Thyroid gland (tissue), 4 donors: Measurements from ENCODE around the gene HLA-DMB. TPM values are rescaled to one million over a fixed set of nuclear protein-coding genes. Genes with fewer than 3 reads are reported as not detected.

Experiments used
- DNase-seq, 2 donors: peaks; one replicate each; pipeline ENCODE4 v3.0.0-alpha.2; 2019
- H3K27ac ChIP-seq, 3 donors: fragments of 200-600 bp; sonication (generic); 1 replicate in 2 of 3; 2 replicates in 1 of 3; pipeline ENCODE4 v1.5.1; 2016 to 2019; ENCODE audit warnings: mild to moderate bottlenecking in 1 of 3, moderate library complexity in 1 of 3
- H3K27me3 ChIP-seq: fragments of 200-600 bp; sonication (generic); one replicate; pipeline ENCODE4 v1.5.1; 2019
- H3K36me3 ChIP-seq, 2 donors: fragments of 200-600 bp; sonication (generic); one replicate each; pipeline ENCODE4 v1.5.1; 2016 to 2019
- H3K4me1 ChIP-seq, 2 donors: fragments of 200-600 bp; sonication (generic); one replicate each; pipeline ENCODE4 v1.5.1; 2017 to 2019
- H3K4me3 ChIP-seq, 3 donors: fragments of 200-600 bp; sonication (generic); replicated peaks in 1 of 3; 1 replicate in 2 of 3; 2 replicates in 1 of 3; pipeline ENCODE4 v1.5.1; 2016; ENCODE audit warnings: mild to moderate bottlenecking in 1 of 3
- H3K9me3 ChIP-seq: fragments of 200-600 bp; sonication (generic); one replicate; pipeline ENCODE4 v1.5.1; 2017
- POLR2A ChIP-seq, 2 donors: fragments of 450-650 bp; IDR thresholded peaks; one replicate each; pipeline ENCODE4 v1.6.1; 2017; ENCODE audit warnings: antibody characterized with exemption in 2 of 2, mild to moderate bottlenecking in 2 of 2, moderate library complexity in 1 of 2
- WGBS, 2 donors: methylation state at CpG; one replicate each; pipeline ENCODE4 v1.1.5; 2017; 5-methylcytosine and 5-hydroxymethylcytosine counted together
- intact Hi-C: fragments of 100-400 bp; cut with DNase I; formaldehyde crosslinking; loops from one replicate; pipeline ENCODE4 v1.15.1; 2023
- total RNA-seq, 4 donors: library from RNA; depleted of rRNA; stranded (reverse); fragments of >200 nt; gene quantifications; one replicate each; pipeline ENCODE4 v1.2.3, GENCODE V29; 2016
- TF ChIP-seq, protein P1 (sequence below), 6 experiments: fragments of 200-600 bp in 3 of 6; fragments of 450-650 bp in 3 of 6; sonication (generic) in 3 of 6; IDR thresholded peaks; one replicate each; pipeline ENCODE4 v1.5.1; 2016 to 2019; ENCODE audit warnings: antibody characterized with exemption in 6 of 6, mild to moderate bottlenecking in 2 of 6, inconsistent platforms in 1 of 6, moderate library complexity in 1 of 6

Gene HLA-DMB
- total RNA-seq, 4 donors from 2014 or later: 34.7 to 82.9 (median 51.3) TPM

DNA sequence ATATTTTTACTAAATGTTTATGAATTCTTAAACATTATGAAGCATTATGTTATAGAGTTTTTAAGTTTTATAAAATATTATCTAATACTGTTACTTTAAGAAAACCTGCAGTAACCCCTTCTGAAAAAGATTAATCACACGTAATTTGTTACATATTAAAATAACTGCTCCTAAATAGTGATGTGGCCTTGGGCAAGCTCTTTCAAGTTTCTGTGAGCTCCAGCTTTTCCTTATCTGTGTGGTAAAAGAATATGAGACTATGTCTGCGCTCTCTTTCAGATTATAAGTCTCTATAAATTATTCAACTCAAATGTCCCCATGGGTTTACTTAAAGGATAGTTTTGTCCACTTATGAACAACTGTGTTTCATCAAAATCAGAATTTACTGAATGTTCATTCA is 31.9 kb downstream of the HLA-DMB start:
- no peak overlapping the region for H3K27ac ChIP-seq
- intact Hi-C loops: no loop called here
- H3K27me3 ChIP-seq: no peaks in the 10 kb centered on the region
- TF ChIP-seq, protein P1, sequence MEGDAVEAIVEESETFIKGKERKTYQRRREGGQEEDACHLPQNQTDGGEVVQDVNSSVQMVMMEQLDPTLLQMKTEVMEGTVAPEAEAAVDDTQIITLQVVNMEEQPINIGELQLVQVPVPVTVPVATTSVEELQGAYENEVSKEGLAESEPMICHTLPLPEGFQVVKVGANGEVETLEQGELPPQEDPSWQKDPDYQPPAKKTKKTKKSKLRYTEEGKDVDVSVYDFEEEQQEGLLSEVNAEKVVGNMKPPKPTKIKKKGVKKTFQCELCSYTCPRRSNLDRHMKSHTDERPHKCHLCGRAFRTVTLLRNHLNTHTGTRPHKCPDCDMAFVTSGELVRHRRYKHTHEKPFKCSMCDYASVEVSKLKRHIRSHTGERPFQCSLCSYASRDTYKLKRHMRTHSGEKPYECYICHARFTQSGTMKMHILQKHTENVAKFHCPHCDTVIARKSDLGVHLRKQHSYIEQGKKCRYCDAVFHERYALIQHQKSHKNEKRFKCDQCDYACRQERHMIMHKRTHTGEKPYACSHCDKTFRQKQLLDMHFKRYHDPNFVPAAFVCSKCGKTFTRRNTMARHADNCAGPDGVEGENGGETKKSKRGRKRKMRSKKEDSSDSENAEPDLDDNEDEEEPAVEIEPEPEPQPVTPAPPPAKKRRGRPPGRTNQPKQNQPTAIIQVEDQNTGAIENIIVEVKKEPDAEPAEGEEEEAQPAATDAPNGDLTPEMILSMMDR (IDR thresholded peaks at IDR 0.05): no peak
- TF ChIP-seq POLR2A (IDR thresholded peaks at IDR 0.05): no peak
- whole genome bisulfite sequencing, 2 donors: 92 to 93% methylated on average over 2 of the region's 2 CpGs
- no peak for DNase-seq
- H3K36me3 ChIP-seq: no peaks in the 10 kb centered on the region
- H3K9me3 ChIP-seq: no peaks in the 10 kb centered on the region
- H3K4me1 ChIP-seq: no peaks in the 10 kb centered on the region
- H3K4me3 ChIP-seq: no peak overlapping the region

DNA sequence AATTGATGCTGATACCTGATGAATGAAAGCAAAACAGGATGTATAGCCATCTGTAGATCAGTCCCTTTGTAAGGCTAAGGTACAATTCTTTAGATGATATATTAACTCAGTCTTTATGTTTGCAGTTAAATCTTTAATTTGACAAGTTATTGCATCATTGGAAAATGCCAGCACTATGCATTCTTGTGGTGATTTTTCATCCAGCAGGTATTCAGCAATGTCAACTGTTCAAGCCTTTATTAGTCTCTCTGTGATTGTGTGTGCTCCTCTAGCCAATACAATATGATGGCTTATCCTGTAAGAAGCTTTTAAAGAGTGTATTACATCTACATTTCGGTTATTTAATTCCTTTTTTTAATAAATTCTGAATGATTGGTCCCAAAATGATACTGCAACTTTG is 34.3 kb downstream of the HLA-DMB start:
- DNase-seq: no peak
- Histone ChIP-seq H3K4me1 (no peaks in the 10 kb centered on the region), H3K27me3 (no peaks in the 10 kb centered on the region), H3K9me3 (no peaks in the 10 kb centered on the region), H3K4me3 (no peak overlapping the region), H3K36me3 (no peaks in the 10 kb centered on the region), H3K27ac (no peak overlapping the region)
- TF ChIP-seq, protein P1 (IDR thresholded peaks at IDR 0.05): no peak
- no peak for TF ChIP-seq POLR2A (IDR thresholded peaks at IDR 0.05)
- WGBS, 2 donors: 72 to 80% methylated on average over 1 of the region's 1 CpG
- intact Hi-C loops: no loop called here

DNA sequence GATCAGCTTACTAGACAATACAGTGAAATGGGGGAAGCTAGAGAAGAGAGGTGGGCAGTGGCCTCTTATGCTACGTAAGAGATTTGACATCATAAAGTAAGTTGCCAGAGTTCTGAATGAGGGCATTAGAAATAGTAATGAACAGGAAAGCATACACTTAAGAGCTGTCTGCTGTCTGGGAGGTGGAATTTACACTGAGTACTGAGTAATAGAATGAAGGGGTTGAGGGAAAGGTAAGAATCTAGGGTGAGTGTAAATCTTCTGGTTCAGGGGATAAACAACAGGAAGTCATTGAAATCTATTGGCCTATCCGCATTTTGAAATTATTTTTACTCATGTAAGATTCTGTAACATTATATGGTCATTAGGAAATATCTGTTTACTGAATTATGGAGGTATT is 35.8 kb downstream of the HLA-DMB start:
- Histone ChIP-seq H3K4me1 (no peaks in the 10 kb centered on the region), H3K36me3 (no peaks in the 10 kb centered on the region), H3K4me3 (no peak overlapping the region), H3K27ac (no peak overlapping the region), H3K27me3 (no peaks in the 10 kb centered on the region), H3K9me3 (no peaks in the 10 kb centered on the region)
- intact Hi-C loops: no loop called here
- no peak for DNase-seq
- TF ChIP-seq, protein P1 (IDR thresholded peaks at IDR 0.05): no peak
- TF ChIP-seq POLR2A (IDR thresholded peaks at IDR 0.05): no peak
- 67 to 73% methylated on average over 2 of the region's 2 CpGs for WGBS, 2 donors

DNA sequence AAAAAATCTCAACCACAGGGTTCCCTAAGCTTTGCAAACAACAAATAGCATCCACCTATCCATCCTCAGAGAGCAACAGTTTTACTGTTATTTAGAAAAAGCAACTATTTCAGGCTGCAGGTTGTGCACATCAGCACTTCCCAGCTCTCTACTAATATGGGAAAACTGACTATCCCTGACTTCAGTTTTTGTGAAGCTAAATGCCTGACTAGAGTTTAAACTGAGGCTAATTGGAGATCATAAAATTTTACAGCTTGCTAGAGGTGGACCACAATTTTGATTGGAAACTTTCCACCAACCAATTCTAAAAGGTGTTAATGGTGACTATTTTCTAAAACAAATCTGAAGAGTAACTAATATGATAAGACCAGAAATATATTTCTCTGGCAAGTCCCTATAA is 36.9 kb downstream of the HLA-DMB start:
- Histone ChIP-seq H3K4me1 (no peaks in the 10 kb centered on the region), H3K27me3 (no peaks in the 10 kb centered on the region), H3K36me3 (no peaks in the 10 kb centered on the region), H3K27ac (no peak overlapping the region), H3K4me3 (no peak overlapping the region), H3K9me3 (no peaks in the 10 kb centered on the region)
- TF ChIP-seq POLR2A (IDR thresholded peaks at IDR 0.05): no peak
- TF ChIP-seq, protein P1 (IDR thresholded peaks at IDR 0.05): no peak
- intact Hi-C loops: no loop called here
- no peak for DNase-seq

DNA sequence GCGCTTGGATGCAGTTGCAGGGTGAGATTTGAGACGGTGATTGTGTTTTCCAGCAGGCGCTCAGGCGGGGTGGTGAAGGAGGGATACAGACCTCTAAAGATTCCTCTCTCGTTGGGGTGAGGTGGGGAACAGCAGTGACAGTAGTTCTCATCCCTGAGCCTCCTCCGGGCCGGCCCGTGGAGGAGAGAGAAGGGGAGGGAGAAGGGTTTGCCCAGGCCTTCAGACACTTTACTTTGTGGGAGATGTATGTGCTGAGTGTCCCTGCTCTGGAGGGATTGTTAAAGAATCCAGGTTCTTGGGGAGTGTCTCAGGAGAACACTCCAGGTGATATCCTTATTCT is 45.9 kb downstream of the HLA-DMB start:
- WGBS, 2 donors: 0% methylated on average over 6 to 8 of the region's 8 CpGs
- Histone ChIP-seq H3K4me3 (peak overlapping the region; percentile 28 to 72 (median 52)), H3K27ac (peak overlapping the region; percentile 90 to 96 (median 91)), H3K4me1 (peaks cover 14 to 17% of the 10 kb centered on the region in 2 donors), H3K9me3 (no peaks in the 10 kb centered on the region), H3K36me3 (no peaks in the 10 kb centered on the region), H3K27me3 (no peaks in the 10 kb centered on the region)
- TF ChIP-seq POLR2A (IDR thresholded peaks at IDR 0.05): no peak
- intact Hi-C loops: loop anchor here (5.0 kb wide), 1 partner anchor 37 kb away; no protein-coding TSS in a partner anchor
- DNase-seq: no peak
